Ovary (tissue), 3 donors: ENCODE data around the gene MCOLN3.

Source experiments
- CTCF ChIP-seq, 3 donors: fragments of 450-650 bp in 2 of 3; fragments of 200-600 bp in 1 of 3; IDR thresholded peaks; one replicate each; pipeline versions ENCODE4 v1.5.1 to v1.8.0; 2016 to 2022; ENCODE audit warnings: antibody characterized with exemption in 3 of 3, mild to moderate bottlenecking in 1 of 3
- POLR2A ChIP-seq: fragments of 450-650 bp; IDR thresholded peaks from one replicate; pipeline ENCODE4 v1.6.1; 2017; ENCODE audit warnings: antibody characterized with exemption, mild to moderate bottlenecking, moderate library complexity
- donor health status: DM: no; HTN: no; CAD: no.

- TF ChIP-seq CTCF (IDR thresholded peaks at IDR 0.05) = no peak
- TF ChIP-seq POLR2A = no peak
Measured at GRCh38 chr1:85090225-85090624, 41.9 kb upstream of the MCOLN3 start.
